HG03280 (cell line): ENCODE results near the gene RCSD1.

Experiments
- ATAC-seq: cut with Tn5 transposase; IDR thresholded peaks from one replicate; pipeline ENCODE4 v1.9.1; 2021; ENCODE audit warnings: mild to moderate bottlenecking, moderate library complexity; ENCODE audit not compliant: unreplicated experiment

The RCSD1 gene

DNA sequence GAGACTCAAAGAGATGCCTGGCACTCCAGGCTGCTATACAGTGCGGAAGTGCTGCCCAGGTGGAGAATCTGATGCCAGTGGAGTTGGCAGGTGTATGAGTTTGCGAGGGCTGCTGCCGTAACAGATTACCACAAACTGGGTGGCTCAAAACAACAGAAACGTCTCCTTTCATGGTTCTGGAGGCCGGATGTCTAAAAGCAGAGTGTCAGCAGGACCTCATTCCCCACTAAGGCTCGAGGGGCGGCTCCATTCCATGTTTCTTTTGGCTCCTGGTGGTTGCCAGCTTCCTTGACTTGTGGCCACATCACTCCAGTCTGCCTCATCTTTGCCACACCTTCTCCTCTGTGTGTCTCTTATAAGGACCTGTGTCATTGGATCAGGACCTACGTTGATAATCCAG, 10.0 kb downstream of the RCSD1 start:
- ATAC-seq = no peak

DNA sequence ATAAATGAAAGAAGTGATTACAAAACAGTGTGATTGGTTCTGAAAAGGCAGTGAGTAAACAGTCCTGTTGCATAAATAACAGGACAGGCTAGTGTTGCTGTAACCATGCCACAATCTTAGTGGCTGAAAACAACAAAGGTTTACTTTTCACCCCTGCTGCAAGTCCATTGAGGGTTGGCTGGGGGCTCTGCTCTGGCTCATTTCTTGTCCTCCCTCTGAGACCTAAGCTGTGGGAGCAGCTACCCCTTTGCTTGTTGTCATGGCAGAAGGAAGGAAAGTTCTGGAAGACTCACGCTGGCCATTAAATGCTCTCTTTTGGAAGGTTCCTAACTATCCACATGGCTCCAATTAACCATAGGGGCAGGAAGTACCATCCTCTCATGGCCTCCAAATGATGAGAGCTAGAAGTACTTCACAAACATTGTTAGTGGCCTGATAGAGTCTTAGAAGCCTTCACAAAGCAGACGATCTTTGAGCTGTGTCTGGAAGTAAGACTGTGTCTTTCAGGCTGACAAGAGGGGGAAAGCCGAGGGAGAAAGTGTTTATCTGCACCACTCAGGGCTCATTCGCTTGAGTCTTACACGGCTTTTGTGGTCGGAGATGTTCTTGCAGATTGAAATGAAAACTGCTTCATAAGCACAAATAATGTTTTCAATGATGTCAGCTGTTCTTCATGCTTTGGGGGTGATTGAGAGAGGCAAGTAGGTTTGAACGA, 11.9 kb downstream of the RCSD1 start:
- no peak for ATAC-seq

DNA sequence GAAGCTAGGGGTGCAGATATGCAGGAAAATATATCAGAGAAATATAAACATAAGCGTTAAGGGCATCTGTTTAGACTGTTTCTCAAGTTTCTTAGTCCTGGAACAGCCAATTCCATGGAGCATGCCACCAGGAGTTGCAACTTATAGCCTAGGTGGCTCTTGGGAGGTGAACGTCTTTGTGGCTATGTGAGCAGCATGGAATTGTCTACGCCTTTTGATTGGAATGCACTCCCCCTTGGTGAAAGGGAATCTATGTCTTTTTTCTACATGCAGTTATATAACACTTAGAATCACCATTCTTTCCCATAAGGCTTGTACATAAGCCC, 12.4 kb downstream of the RCSD1 start:
- ATAC-seq = no peak

DNA sequence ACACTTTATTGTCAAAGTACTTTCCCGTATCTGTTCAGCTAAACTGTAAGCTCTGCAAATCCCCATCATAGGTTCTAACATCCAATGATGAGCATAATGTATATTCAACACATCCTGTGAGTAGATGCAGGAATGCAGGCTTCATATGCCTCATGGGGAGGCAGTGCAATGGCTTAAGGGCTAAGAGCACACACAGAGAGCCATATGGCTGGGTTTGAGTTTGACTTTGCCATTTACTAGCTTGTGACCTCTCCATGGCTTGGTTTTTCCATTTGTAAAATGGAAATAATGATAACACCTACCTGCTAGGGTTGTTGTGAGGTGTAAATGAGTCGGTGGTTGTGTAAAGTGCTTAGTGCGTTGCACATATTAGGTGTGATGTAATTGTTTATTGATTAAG, 13.4 kb downstream of the RCSD1 start:
- ATAC-seq = no peak

DNA sequence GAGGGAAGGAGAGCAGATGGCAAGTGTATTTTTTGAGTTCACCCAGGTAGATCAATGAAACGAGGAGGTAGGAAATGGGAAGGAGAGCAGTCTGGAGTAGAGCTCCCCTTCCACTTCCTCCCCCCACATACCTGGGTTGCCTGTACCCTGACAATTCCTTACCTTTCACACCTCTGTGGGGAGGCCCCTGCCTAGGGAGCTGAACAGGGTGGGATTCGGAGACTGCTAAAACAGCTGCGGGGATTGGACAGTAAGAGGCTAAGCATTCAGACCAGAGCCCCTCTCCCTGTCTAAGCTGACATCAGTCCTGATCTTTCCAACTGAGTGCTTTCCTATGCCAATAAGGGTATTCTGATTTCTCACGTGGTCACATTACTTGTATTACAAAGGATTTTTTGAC, 14.5 kb downstream of the RCSD1 start:
- ATAC-seq = no peak

DNA sequence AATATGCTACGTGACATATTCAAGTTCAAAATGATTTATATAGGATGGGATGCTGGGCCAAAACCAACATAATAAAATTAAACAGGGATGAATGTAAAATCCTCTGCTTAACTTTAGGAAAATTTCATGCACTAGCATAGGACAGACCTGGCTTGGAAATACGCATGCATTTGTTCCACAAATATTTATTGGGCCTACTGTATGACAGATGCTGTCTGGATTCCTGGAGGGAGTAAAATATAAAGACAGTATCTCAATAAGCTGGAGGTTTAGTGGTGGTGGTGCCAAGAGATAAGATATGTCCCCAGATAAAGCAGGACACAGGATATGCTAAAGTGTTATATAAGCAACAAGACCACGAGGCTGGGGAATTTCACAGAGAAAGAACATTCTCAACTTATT, 15.1 kb downstream of the RCSD1 start:
- ATAC-seq = no peak

DNA sequence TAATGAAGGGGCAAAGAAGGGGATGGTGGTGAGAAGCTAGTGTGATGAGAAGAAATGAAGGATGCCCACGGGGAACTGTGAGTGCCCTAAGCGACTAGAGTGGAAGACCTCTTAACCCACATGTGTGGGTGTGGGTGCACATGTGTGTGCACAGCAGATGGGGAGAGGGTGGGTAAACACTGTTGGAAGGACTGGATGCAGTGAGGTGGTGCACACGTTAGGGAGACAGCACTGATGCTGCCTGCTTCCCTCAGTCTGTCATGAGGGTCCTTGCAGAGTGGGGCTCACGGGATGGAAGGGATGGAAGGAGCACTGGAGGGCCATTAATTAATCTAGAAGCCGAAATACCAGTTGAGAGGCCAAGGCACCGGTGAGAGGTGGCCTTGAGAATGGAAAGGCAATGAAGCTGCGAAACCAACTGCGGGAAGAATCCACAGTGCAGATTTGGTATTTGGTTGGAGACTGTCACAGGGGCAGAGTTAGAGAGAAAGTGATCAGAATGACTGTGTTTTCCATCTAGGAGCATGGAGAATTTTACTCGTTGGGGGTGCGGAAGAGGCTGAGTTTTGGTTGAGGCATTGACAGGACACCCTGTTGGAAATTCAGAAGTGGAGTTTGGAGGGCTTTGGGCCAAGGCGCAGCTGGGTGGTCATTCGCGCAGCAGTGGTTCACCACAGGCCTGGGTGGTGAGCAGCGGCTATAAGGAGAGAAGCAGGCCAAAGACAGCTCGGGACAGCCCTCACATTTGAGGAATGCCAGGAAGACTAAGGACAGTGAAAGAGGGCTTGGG, 15.8 kb downstream of the RCSD1 start:
- no peak for ATAC-seq

DNA sequence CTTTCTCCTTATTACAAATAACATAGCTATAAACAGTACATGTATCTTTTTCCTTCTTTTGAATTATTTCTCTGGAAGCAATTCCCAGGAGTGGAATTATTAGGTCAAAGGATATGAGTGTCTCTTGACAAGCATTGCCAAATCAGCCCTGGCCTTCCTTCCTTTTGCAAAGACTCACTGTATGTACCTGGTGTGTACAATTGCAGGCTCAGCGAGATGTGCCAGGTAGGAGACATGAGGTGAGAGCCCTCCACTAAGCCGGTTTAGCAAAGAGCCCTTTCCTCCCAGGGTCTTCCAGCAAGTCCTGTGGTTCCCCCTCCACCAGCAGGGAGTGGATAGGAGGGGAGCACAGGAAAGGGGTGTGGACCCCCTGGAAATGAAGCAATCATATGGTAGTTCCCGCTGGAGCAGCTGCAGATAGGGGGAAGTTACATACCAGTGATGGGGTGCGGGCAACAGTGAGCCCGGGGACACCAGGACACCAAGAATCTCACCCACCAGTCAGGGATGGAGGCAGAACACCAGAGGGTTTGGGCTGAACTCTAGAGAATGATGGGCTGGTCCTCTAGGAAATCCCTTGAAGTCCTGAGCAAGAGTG, 18.3 kb downstream of the RCSD1 start:
- ATAC-seq = no peak

DNA sequence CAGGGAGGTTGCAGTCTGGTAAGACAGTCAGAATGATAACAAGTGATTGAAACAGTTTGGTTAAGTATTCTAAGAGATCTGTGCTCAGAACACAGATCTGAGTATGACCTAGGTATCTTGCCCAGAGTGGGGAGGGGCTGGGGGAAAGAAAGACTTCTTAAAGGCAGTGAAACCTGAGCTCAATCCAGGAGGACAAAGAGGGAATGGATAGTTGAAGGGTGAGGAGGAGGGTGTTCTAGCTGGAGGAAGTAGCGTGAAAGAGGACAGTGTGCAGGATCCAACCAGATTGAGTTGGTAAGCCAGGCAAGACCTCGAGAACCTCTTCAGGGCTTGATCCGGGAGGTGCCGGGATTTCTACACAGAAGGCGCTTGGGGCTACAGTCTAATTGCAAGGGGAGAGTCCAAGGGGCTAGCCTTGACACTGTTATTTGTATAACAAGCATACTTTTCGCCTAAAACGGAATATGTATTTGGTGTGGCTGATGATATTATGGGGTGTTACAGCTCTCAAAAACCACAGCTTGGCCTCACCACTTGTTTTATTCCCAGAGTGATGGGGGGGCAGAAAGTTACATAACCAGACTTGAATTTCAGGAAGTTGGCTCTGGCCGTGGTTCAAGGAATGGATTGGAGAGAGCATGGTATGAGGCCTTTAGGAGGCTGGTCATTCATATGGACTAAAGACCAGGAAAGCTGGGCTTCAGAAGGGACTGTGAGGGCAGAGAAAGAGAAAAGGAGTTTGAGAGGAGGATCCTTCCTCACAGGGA, 19.1 kb downstream of the RCSD1 start:
- no peak for ATAC-seq

DNA sequence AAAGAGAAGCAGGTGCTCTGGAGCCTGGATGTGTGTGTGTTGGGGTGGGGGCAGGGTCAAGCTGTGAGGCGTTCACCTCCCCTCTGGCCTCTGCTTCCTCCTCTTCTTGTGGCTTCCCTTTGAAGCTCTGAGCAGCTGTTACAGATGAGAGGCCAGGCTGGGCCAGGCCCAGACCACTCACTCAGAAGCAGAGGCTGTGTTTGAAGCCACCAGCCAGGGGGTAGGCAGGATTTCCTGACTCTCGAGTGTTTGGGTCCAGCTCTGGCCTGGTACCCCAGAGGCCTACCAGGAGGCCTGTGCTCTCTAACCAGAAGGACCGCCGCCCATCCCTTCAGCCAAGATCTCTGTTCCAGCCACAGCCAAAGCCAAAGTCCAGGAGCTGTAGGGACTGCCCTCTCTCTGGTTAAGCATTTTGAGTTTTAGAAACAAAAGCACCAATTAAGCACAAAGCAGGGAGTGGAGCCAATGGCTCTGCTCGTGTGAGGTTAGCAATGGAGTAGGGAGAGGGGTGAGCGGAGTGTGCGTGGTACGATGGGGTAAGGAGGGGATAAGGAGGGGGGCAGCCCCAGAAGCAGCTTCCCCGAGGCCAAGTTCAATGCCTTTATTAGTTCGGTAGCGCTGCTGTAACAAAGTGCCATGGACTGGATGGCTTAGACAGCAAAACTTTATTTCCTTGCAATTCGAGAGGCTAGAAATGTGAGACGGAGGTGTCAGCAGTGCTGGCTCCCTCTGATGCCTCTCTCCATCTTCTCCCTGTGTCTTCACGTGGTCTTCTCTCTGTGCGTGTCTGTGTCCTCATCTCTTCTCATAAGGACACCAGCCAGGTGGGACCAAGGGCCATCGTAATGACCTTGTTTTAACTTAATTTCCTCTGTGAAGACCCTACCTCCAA, 20.5 kb downstream of the RCSD1 start:
- ATAC-seq = peak; percentile 48

DNA sequence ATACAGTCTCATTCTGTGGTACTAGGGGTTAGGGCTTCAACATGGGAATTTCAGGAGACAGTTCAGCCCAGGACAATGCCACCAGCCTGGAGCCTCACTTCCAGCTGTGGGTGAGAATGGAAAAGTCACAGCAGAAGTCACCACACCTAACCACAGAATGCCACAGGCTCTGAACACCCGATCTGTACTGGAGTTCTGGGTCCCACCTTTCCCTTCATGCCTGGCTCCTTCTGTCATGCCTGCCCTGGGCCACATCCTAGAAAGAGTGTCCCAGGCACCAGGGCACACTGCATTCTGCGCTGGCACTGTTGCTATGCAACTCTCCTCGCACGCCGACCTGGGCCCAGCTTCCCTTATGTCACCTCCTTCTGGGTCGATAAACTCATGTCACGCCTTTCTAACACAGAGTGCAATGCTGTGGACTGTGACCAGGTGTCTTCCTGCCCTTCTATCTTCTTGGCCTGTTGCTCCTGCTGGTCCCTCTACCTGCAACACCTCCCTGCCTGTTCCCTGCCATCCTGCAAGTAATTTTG, 21.2 kb downstream of the RCSD1 start:
- no peak for ATAC-seq

DNA sequence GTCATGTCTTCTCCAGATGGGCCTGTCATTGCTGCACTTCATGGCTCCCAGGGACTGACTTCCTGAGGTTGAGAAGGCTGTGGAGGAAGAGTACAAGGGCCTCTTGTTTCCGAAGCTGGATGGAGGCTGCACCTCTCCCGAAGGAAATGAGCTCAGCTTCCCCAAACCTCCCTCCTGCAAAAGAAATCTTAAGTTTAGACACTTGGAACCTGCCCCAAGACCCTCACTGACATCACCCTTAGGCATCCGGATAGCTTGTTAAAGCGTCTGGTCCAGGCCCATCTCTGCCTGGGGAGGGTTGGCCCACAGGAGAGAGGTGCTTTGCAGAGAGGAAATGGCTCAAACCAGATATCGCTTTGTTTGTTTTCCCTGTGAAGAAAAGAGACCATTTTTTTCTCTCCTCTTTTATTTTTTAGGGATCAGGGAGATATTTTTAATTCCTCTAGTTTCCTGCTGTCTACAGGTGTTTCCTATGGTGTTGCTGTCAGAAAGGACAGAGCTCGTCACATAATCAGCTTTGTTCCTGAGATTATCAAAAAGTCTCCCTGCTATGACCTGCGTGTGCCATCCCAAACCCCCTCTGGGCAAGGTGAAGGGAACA, 25.0 kb downstream of the RCSD1 start:
- ATAC-seq = no peak

DNA sequence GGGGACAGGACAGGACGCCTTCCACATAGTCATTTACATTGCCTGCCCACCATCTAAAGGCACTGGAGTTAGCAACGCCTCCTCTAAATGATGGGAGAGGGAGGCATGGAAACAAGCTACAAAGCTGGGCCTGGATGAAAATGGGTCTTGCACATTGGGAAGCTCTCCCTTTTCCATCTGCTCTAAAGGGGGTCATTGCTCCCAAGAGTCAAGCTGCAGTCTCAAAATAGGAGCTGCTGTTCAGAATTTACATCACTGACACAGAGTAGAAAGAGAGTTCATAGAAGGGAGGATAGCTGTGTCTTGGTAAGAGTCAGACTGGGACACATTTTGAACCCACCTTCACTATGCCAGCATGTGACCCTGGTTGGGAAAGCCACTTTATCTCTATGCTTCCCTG, 26.6 kb downstream of the RCSD1 start:
- ATAC-seq = no peak

DNA sequence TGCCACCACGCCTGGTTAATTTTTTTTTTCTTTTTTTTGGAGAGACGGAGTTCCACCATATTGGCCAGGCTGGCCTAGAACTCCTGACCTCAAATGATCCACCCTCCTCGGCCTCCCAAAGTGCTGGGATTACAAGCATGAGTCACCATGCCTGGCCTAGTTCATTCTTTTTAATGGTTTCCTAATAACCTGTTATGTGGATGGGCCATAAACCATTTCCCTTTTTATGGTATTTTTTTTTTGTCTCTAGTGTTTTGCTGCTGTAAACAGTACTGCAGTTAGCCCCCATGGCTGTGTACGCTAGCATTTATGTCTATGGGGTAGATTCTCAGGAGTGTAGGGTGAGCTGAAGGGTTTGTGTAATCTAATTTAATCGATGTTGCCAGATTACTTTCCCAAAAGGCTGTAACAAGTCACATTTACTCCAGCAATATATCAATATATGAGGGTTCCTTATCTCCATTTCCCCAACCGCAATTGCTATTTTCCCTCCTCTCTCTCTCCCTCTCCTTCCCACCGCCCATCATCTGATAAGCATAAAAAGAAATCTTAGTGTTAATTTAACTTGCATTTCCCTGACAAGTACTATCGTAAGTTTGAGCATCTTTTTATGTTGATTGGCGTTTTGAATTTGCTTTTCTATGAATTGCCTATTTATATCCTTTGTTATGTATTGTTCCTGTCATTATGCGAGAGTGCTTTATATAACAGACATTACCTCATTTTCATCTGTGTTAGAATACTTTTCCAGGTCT, 28.7 kb downstream of the RCSD1 start:
- ATAC-seq = no peak

DNA sequence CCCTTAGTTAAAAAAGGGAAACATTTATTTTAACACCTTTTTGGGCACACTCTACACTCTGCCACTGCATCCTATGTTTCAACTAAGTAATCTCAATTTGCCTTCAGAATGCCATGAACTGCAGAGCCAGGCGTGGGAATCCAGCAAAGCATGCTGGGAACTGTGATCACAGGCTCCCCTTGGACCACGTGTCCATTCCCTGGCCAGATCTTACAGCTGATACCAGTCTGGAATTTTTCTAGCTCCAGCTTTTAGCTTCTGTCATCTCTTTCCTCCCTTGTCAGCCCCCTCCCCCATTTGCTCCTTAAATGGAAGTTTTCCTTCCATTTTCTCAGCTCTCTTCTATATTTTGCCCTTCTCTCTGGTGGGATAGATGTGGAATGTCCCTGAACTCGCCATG, 29.4 kb downstream of the RCSD1 start:
- no peak for ATAC-seq

DNA sequence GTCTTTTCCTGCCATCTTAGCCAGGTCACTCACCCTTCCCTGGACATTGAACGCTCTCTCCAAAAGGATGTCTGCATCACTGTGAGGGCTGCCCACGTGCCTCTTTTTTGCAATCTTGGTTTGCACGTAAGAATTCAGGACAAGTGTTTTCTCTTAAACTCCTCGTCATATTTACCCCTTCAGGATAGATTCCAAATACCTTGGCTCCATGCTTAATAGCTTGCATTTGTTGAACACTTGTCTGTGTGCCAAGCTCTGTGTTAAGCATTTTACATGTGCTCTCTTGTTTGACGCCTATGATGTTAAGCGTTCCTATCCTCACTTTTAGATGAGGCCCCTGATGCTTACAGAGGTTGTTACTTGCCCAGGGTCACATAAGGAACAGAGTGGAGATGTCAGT, 29.8 kb downstream of the RCSD1 start:
- ATAC-seq = no peak

DNA sequence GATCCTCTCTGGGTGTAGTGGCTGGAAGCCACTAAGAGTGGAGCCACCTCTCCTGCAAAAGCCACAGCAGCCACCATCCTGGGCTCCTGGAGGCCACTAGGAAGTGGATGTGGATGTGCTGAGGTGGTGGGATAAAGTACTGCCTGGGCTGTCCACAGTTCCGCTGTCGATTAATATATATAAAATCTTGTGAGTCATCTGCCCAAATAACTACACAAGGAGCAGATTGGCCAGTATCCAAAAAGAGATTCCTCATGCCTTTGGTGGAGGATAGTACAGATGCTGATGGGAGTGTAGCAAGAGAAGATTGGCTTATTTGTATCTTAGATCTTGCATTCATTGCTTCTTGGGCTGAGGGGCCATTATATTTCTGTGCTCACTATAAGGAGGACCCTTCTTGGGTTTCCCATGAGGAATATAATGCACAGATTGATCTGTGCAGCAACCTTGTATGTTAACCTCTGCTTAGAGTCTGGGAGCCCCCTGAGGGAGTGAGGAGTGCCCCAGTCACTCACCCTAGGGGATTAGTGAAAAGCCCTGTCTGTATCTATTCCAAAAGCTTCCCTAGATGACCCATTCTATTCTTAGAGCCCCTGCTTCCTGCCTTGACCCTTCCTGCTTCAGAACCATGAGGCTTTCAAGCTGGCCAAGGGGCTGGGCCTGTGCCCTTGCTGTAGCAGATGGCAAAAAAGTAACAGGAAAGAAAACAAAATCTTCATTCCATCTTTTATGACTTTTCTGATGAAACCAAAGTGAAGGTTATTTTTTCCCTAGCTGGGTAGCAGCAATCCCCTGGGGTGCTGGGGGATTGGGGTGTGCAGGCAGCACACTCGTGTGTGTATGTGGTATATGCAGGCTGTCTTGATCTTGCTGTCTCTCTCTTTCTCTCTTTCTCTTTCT, 31.7 kb downstream of the RCSD1 start:
- no peak for ATAC-seq
